ENCODE results near the gene DNAJB5.
"Not testable (repeated sequence)": the region's sequence is repeated elsewhere in the genome, so short reads cannot be mapped to it uniquely, and the experiment has no call there.

Gene DNAJB5

DNA sequence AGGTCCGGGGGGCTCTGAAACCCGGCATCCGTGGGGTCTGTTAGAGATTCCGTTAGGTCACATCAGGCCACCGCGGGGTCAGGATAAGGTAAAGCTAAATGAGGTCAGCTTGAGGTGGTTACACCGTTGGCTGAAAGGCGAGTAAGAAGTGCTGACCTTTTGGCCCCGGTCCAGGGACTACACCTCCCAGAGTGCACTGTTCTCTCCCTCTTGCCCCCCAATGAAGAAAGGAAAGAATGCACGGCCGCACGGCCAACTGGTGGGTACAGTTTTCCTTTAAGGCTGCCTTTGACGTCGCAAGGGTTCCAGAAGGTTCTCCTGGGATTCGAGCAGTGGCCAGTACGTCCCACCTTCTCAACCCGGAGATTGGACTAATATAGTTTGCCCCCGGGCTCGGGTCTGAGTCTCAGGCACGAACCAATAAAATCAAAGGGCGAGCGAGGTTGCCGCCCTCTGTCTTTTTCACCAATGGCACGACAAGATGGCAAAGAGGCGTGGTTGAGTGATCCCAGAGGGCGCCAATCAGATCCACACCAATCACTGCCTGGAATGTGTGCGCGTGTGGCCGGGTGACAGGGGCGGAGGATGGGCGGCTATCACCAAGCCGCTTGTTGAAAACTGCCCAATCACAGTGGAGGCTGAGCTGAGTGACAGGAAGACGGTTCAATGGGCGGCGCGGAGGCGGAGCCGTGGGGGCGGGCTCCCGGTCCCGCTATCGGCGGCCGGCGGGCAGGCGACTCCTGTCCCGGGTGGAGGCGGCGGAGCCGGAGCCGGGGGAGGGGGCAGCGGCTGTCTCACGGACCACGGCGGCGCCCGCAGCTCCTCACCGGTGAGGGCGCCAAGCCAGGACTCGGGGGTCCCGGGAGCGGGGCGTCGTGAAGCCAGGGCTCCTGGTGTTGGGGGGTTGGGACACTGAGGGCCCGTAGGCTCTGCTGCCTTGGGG is at the start of gene DNAJB5:
DNAJB5 (plus strand) TSS at position 743 of the 943 bp plus-strand sequence. CDS start 886 bp downstream, outside the sequence.
- no peaks in the 10 kb centered on the region for H3K36me3 ChIP-seq
- H3K27me3 ChIP-seq = peaks cover 64% of the 10 kb centered on the region
- peak; percentile 34 for TF ChIP-seq CTCF (IDR thresholded peaks at IDR 0.05)
- H3K4me3 ChIP-seq (ENCODE audit: low read depth in 1 of 2, low read length in 1 of 2) = peak within 1 kb of the TSS; percentile 91 to 94
- H3K9me3 ChIP-seq = no peaks in the 10 kb centered on the region
- peak within 1 kb of the TSS; percentile 36 for H3K27ac ChIP-seq
- peaks cover 51 to 59% of the 10 kb centered on the region in 2 experiments for H3K4me1 ChIP-seq (ENCODE audit: control insufficient read depth in 1 of 2, insufficient read depth in 1 of 2, low read depth in 1 of 2, low read length in 1 of 2)

DNA sequence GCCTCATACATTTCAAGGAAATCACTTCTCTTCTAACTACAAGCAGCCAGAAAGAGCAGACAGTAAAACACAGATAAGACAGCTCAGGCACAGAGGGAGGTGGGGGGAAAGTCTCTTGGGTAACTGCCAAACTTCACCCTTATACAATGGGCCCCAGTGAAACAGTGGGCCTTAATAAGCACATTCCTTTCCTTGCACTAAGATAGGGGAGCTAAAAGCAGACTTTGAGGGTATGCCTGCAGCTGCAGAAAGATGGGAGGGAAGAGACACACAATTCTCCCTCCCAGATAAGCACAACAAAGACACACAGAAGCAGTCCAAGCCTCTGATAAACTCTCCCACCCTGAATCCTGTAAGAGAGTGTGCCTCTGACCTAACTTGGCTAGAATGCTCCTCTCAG is 49.6 kb upstream of the DNAJB5 start:
- H3K27me3 ChIP-seq = peaks cover 49% of the 10 kb centered on the region
- not testable (repeated sequence) for H3K27ac ChIP-seq; H3K36me3 ChIP-seq; H3K4me3 ChIP-seq (ENCODE audit: low read depth in 1 of 2, low read length in 1 of 2); H3K4me1 ChIP-seq (ENCODE audit: control insufficient read depth in 1 of 2, insufficient read depth in 1 of 2, low read depth in 1 of 2, low read length in 1 of 2); H3K9me3 ChIP-seq

DNA sequence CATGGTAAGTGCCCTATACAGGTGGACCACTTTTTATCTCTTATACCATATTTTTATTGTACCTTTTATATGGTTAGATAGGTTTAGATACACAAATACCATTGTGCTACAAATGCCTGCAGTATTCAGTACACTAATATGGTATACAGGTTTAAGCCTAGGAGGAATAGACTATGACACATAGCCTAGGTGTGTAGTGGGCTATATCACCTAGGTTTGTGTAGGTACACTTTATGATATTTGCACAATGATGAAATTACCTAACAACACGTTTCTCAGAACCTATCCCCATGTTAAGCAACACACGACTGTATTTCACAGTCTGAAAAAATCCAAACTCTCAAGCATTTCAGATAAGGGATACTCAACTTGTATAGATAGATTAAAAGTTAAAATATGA is 41.1 kb upstream of the DNAJB5 start:
- Histone ChIP-seq H3K9me3 (no peaks in the 10 kb centered on the region), H3K27me3 (peaks cover 68% of the 10 kb centered on the region), H3K4me3 (ENCODE audit: low read depth in 1 of 2, low read length in 1 of 2) (no peak overlapping the region), H3K27ac (no peak overlapping the region), H3K36me3 (no peaks in the 10 kb centered on the region), H3K4me1 (ENCODE audit: control insufficient read depth in 1 of 2, insufficient read depth in 1 of 2, low read depth in 1 of 2, low read length in 1 of 2) (no peaks in the 10 kb centered on the region)
- TF ChIP-seq CTCF (IDR thresholded peaks at IDR 0.05) = no peak

GRCh38 chr9:34954225-34954624 is 35.3 kb upstream of the DNAJB5 start:
- no peak for TF ChIP-seq CTCF (IDR thresholded peaks at IDR 0.05)
- Histone ChIP-seq H3K4me3 (ENCODE audit: low read depth in 1 of 2, low read length in 1 of 2) (no peak overlapping the region), H3K4me1 (ENCODE audit: control insufficient read depth in 1 of 2, insufficient read depth in 1 of 2, low read depth in 1 of 2, low read length in 1 of 2) (peaks cover 4 to 10% of the 10 kb centered on the region in 2 experiments), H3K27ac (no peak overlapping the region), H3K36me3 (no peaks in the 10 kb centered on the region), H3K9me3 (no peaks in the 10 kb centered on the region), H3K27me3 (peaks cover 89% of the 10 kb centered on the region)

DNA sequence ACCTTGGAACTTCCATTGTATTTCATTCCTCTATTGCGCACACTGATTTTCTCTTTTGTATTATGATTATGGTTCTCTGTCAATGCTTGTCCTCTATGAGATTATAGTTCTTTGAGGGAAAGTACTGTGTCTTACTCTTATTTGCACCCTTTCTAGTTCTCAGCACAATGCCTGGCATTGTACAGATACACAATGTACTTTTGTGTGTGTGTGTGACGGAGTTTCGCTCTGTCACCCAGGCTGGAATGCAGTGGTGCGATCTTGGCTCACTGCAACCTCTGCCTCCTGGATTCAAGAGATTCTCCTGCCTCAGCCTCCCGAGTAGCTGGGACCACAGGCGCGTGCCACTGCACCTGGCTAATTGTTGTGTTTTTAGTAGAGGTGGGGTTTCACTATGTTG is 33.5 kb upstream of the DNAJB5 start:
- not testable (repeated sequence) for H3K9me3 ChIP-seq; H3K36me3 ChIP-seq; H3K4me3 ChIP-seq (ENCODE audit: low read depth in 1 of 2, low read length in 1 of 2); H3K27ac ChIP-seq
- H3K4me1 ChIP-seq (ENCODE audit: control insufficient read depth in 1 of 2, insufficient read depth in 1 of 2, low read depth in 1 of 2, low read length in 1 of 2) = peaks cover 4 to 10% of the 10 kb centered on the region in 2 experiments
- peaks cover 99% of the 10 kb centered on the region for H3K27me3 ChIP-seq

GRCh38 chr9:34956648-34957047 is 32.9 kb upstream of the DNAJB5 start:
- H3K9me3 ChIP-seq = no peaks in the 10 kb centered on the region
- no peak for TF ChIP-seq CTCF (IDR thresholded peaks at IDR 0.05)
- H3K36me3 ChIP-seq = no peaks in the 10 kb centered on the region
- peaks cover 4 to 10% of the 10 kb centered on the region in 2 experiments for H3K4me1 ChIP-seq (ENCODE audit: control insufficient read depth in 1 of 2, insufficient read depth in 1 of 2, low read depth in 1 of 2, low read length in 1 of 2)
- H3K4me3 ChIP-seq (ENCODE audit: low read depth in 1 of 2, low read length in 1 of 2) = no peak overlapping the region
- peaks cover 99% of the 10 kb centered on the region for H3K27me3 ChIP-seq
- H3K27ac ChIP-seq = no peak overlapping the region

Data from neutrophil (primary cell).